ENCODE data around the gene LPCAT3.
A peak's percentile ranks its signal among the peaks of the same experiment; 100 is the strongest.
"Not testable (repeated sequence)": the region's sequence is repeated elsewhere in the genome, so short reads cannot be mapped to it uniquely, and the experiment has no call there.

Gene LPCAT3, protein sequence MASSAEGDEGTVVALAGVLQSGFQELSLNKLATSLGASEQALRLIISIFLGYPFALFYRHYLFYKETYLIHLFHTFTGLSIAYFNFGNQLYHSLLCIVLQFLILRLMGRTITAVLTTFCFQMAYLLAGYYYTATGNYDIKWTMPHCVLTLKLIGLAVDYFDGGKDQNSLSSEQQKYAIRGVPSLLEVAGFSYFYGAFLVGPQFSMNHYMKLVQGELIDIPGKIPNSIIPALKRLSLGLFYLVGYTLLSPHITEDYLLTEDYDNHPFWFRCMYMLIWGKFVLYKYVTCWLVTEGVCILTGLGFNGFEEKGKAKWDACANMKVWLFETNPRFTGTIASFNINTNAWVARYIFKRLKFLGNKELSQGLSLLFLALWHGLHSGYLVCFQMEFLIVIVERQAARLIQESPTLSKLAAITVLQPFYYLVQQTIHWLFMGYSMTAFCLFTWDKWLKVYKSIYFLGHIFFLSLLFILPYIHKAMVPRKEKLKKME

DNA sequence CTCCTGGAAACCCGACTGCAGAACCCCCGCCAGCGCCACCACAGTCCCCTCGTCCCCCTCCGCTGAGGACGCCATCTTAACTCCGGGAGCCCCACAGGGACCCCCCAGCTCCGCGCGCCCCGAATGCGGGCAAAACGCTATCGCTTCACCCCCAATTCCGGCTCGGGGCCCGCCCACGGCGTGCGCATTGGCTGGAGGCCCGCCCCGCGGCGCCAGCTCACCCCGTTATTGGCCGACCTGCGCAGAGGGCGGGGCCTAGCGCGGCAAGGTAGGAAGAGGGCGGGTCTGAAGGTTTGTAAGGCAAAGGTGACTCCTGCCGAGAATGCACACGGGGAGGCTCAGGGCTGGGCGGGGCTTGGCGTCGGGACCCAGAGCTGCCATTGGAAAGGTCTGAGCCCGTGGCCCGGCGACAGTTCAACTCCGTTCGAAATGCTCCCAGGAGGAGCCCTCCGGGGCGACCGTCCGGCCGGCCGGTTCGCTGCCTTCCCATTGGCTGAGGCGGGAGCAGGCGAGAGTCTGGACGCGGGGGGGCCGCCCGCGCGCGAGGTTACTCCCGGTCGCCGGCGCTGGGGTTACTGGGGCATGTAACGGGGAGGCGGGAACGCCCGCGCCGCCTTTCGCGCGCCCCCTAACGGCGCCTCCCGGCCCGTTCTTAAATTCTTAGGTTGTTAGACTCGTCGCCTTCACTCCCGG, at the start of gene LPCAT3:
TSS of gene LPCAT3 (minus strand) at position 127 of the 693 bp plus-strand sequence. CDS start at position 75, 52 bp downstream.
- intact Hi-C loops (cut with DNase I) = loop anchor here (1.0 to 5.0 kb wide), 2 partner anchors 48 to 74 kb away; partner anchors contain the start of genes C1R, EMG1 and PHB2
- DNase-seq = peak; percentile 93 to 100 (median 98)

DNA sequence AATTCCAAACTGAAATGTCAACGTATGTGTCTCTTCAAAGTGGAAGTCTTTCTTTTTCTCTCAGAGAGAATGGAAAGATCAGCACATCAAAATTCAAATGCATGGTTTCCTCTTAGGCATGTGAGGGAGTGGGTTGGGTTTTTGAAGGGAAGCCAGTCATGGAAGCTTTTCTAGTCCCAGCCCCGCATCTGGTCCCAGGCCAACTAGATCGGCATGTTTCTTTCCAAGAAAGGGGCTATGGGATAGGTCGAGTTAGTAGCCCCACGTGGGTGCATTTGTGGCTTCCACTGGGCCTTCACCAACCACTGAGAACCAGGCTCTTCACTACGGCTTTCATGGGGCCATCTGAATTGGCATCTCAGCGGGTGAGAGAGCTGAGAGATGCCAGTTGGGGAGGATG, 48.8 kb upstream of the LPCAT3 start:
- DNase-seq = no peak
- intact Hi-C loops (cut with DNase I) = no loop called here

DNA sequence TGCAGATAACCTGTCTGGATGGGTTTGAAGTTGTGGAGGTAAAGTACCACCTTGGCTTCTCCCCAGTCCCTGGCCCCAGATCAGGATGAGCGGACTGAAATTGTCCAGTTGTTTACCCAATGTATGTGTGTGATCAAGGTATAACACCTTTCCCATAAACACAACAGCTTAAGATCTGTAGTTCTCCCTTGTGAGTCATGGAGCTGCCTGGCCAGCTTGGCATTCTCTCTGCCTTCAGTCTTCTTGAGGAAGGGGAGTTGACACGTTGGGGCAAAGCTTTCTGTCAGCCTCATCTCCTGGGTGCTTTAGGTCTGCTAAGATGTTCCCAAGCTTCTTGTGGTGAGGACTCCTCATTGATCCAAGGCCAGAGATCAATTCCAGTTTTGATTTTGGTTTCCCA, 48.3 kb upstream of the LPCAT3 start:
- intact Hi-C loops (cut with DNase I) = no loop called here
- DNase-seq = no peak

DNA sequence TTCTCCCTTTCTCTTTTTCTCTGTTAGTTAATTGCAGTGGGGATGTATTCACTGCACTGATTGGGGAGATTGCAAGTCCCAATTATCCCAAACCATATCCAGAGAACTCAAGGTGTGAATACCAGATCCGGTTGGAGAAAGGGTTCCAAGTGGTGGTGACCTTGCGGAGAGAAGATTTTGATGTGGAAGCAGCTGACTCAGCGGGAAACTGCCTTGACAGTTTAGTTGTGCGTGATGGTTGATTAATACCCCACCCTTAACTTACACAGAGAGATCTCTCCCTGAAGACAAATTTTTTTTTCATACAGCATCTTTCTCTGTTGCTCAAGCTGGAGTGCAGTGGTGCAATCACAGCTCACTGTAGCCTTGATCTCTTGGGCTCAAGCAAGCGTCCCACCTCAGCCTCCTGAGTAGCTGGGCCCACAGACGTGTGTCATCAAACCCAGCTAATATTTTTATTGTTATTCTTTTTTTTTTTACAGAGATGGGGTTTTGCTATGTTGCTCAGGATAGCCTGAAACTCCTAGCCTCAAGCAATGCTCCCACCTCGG, 46.9 kb upstream of the LPCAT3 start:
- intact Hi-C loops (cut with DNase I) = no loop called here
- DNase-seq = no peak

DNA sequence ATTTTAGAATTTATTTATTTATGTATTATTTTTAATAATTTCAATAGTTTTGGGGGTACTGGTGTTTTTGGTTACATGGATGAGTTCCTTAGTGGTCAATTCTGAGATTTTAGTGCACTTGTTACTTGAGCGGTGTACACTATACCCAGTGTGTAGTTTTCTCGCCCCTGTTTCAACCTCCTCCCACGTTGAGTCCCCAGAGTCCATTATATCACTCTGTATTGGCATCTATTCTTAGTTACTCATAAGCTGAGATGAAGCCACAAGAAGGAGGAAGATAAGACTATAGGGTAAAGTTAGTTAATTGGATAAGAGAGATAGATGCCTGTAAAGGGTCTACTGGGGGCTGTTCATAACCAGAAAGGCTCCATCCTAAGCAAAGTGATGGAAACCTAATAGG, 46.2 kb upstream of the LPCAT3 start:
- no peak for DNase-seq
- intact Hi-C loops (cut with DNase I) = no loop called here

DNA sequence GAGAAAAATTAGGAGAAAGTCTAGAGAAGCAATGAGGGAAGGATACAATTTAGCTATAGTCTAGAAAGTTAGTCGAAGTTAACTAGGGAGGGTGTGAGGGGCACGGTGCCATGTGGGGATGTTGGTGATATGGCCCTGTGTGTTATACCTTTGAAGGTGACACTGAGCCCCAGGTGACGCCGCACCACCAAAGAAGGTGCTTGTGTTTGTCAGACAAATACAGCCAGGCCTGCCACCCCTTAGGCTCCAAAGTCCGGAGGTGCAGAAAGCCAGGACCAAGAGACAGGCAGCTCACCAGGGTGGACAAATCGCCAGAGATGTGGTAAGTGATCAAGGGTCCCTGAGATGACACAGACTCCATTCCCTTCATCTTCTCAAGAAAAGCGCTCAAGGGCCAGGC, 43.3 kb upstream of the LPCAT3 start:
- intact Hi-C loops (cut with DNase I) = no loop called here
- DNase-seq = no peak

DNA sequence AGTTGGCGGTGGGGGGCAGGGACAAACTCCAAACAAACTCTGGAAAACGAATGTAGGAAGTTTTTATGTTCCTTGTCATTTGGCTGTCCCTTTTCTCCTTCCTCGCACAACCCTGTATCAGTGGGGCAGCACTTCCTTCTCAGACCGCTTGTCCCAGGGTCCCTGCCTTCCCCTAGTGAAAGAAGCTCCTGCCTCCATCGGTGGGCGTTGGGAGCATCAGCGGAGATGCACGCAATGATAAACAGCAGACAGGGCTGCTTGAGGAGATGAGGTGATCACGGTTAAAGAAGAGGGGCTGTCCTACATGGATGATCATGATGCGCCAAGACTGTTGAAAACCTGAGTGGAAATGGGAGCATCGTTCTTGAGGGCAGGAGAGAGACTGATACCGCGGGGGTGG, 42.9 kb upstream of the LPCAT3 start:
- no peak for DNase-seq
- intact Hi-C loops (cut with DNase I) = no loop called here

DNA sequence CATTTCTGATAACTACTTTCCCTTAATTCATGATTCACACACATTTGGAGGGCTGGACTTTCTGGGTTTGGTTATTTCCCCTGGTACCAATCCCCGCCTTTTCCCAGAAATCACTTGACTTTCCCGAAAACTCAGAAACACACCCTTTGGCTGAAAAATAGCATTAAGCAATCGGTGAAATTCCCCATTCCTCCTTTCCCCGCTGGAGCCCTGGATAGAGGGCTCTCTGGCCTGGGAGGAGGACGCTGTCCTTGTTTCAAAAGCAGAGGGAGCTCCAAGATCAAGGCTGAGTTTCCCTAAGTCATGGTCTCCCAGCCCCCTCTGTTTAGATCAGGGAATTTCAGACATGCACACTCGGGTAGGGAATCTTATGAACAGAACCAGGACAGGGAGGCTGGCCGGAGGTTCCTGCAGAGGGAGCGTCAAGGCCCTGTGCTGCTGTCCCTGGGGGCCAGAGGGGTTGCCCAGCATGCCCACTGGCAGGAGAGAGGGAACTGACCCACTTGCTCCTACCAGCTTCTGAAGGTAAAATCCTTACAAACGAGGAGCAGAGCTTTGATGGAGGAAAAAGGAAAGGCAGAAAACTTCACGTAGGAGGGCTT, 42.2 kb upstream of the LPCAT3 start, which contains the start of gene C1S:
TSS of gene C1S (plus strand) at position 366 of the 602 bp plus-strand sequence. CDS start 1,195 bp downstream, outside the sequence.
- intact Hi-C loops (cut with DNase I) = no loop called here
- peak in 2 of 10 donors; percentile 8 to 10 for DNase-seq

DNA sequence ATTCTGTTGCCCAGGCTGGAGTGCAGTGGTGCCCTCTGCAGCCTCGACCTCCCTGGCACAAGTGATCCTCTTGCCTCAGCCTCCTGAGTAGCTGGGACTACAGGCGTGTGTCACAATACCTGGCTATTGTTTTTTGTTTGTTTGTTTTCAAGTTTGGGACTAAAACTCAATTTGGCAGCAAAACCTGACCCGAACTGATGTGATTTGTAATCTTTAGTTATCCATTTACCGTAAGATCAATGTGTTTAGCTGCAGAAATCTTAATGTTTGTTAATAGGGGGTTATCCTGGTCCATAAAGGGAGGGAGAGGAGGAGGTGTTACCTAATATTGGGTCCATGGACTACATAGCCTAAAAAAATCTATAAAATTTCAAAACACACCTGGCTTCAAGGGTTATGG, 41.5 kb upstream of the LPCAT3 start:
- DNase-seq = no peak
- intact Hi-C loops (cut with DNase I) = no loop called here

DNA sequence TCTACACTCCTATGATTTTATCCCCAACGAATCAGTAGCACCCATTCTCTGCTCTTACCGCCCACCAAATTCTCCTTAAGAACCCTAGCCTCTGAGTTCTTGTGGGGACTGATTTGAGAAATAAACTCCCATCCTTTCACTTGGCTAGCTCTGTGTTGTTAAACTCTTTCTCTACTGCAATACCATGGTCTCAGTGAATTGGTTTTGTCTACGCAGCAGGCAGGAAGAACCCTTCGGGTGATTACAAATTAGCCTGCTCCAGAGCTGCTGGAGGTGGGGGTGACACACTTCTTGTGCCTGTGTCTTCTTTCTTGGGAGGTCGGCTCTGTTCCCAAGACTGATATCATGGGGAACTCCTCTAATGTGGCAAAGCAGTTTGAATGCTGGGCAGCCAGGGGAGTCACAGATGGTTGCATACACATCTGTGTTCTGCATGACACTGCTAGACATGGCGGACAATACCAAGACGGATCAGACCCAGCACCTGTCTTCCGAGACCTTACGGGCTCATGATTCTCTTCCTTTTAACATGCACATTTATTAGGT, 40.6 kb upstream of the LPCAT3 start:
- intact Hi-C loops (cut with DNase I) = no loop called here
- no peak for DNase-seq

DNA sequence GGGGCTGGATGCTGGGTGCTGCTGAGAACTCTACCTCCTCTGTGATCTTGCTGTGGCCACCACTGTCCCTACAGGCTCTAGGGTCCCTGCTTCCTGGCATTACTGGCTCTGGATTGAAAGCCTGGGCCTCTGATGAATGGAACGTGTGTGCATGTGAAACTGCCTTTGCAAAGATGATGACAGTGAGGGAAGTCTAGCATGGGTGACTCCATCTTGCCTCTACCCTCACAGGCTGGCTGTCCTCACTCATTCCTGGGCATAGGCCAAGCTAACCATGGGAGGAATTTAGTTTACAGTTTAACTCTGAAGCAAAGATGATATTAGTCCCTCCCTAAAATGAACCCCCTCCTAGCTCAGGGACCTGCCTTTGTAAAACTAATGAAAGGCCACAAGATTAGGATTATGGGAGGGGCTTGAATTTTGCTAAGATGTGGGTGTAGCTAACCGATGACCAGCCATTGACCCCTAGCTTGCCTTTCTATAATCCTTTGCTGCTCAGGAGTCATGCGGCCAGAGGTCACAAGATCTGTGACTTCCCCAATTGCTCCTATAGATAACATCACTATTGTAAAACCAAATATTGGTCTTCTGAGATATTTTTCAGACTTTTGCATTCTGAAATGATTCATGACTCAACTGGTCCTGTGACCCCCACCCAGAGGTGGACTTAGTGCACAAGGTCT, 40.0 kb upstream of the LPCAT3 start:
- intact Hi-C loops (cut with DNase I) = no loop called here
- no peak for DNase-seq

DNA sequence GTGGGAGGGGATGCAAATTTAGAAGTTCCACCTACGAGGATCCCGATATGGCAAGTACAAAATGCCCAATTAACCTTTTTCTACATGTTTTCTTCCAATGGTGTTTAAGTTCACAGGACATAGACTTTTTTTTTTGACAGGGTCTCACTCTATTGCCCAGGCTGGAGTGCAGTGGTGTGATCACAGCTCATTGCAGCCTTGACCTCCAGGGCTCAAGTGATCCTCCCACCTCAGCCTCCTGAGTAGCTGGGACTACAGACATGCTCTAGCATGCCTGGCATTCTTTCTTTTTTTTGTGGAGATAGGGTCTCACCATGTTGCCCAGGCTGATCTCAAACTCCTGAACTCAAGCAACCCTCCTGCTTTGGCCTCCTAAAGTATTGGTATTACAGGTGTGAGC, 37.5 kb upstream of the LPCAT3 start:
- intact Hi-C loops (cut with DNase I); DNase-seq: not testable (repeated sequence)

DNA sequence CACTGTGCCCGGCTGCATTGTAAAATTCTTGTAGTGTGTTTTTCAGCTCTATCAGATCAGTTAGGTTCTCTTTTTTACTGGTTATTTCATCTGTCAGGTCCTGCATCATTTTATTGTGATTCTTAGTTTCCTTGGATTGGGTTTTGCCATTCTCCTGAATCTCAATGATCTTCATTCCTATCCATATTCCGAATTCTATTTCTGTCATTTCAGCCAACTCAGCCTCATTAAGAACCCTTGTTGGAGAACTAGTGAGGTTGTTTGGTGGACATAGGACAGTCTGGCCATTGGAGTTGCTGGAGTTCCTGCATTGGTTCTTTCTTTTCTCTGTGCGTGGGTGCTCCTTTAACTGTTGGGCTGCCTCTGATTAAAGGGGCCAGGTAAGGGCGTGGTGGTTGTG, 36.6 kb upstream of the LPCAT3 start:
- intact Hi-C loops (cut with DNase I) = no loop called here
- no peak for DNase-seq

DNA sequence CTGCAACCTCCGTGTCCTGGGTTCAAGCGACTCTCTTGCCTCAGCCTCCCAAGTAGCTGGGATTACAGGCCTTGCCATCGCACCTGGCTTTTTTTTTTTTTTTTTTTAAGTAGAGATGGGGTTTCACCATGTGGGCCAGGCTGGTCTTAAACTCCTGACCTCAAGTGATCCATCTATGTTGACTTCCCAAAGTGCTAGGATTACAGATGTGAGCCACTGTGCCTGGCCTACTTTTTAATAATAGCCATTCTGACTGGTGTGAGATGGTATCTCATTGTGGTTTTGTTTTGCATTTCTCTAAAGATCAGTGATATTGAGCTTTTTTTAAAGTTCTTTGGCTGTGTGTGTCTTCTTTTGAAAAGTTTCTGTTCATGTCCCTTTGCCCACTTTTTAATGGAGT, 31.7 kb upstream of the LPCAT3 start:
- DNase-seq; intact Hi-C loops (cut with DNase I): not testable (repeated sequence)

DNA sequence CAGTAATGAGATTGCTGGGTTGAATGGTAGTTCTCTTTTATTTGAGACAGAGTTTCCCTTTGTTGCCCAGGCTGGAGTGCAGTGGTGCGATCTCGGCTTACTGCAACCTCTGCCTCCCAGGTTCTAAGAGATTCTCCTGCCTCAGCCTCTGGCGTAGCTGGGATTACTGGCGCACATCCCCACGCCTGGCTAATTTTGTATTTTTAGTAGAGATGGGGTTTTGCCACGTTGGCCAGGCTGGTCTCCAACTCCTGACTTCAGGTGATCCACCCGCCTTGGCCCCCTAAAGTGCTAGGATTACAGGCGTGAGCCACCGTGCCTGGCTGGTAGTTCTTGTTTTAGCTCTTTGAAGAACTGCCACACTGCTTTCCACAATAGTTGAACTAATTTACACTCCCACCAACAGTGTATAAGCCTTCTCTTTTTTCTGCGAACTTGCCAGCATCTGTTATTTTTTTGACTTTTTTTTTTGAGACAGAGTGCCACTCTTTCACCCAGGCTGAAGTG, 31.2 kb upstream of the LPCAT3 start:
- DNase-seq = peak in 1 of 10 donors; percentile 41
- intact Hi-C loops (cut with DNase I) = not testable (repeated sequence)

DNA sequence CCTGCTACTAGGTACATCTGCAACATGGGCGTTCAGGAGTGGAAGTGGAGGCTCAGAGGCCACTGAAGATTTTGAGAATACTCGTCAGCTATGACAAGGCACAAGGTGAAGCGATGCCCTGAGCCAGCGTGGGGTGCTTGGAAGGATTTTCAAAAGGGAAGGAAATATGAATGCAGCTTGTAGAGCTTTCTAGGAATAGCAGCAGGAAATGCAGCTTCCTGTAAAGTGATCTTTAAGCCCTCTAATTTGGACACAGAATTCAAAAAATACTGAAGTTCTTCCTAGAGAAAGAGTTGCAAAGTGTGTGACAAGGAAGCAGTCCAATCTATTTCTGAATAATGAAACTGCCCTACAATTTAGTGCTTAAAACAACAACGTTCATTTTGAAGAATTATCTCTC, 29.0 kb upstream of the LPCAT3 start:
- intact Hi-C loops (cut with DNase I) = no loop called here
- DNase-seq = no peak

DNA sequence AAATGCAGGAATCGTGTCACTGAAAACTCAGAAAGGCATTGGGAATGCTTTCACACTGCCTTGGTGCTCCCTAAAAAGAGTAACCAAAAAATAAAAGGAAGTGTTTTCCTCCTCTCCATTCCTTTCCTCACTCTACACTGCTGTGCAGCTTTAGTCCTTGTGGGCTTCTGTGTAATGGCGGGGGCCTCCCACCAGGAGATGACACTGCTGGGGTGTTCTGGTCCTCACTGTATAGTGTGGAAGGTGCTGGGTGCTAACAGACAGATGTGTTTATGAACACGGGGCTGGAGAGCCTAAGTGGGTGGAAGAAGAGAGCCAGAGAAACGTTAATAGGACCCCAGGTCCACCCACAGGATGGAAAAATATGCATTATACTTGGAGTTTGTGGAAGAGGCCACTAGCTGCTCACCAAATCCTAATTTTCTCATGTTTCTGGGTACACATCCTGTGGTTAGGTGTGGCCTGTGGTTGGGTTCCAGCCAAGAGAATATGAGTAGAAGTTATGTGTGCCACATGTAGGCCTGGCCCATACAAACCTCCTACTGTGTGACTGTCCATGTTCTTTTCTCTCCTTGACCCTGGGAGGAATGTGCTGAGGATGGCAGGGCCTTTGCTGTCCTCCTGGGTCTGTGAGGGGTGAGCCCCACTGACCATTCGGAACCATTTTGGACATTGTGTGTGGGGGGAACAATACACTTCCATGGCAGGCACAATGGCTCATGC, 28.3 kb upstream of the LPCAT3 start:
- intact Hi-C loops (cut with DNase I) = no loop called here
- no peak for DNase-seq

DNA sequence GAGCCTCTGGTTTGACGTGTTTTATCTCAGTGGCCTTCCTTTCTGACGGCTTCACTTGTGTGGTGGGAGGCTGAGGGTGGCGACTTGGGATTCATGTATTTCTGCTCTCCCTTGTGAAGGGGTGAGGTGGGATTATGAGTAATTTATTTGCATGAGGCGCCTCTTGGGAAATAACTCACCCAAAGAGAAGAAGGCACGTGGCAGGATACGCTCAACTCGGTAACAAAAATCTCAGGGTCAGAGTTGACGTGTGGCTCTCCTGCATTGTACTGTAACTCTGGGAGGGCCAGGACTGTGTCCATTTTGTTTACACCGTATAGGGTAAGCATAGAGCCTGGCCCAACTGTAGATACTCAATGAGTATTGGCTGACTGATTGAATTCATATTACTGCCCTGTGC, 27.6 kb upstream of the LPCAT3 start:
- DNase-seq = no peak
- intact Hi-C loops (cut with DNase I) = no loop called here

DNA sequence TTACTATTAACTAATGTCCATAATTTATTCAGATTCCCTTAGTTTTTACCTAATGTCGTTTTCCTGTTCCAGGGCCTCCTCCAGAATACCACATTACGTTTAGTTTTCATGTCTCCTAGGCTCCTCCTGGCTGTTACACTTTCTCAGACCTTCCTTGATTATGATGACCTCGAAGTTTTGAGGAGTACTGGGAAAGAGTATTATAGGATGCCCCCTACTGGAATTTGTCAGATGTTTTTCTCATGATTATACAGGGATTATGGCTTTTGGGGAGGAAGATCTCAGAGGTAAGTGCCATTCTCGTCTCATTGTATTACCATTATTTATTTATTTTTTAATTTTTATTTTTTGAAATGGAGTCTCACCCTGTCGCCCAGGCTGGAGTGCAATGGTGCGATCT, 24.6 kb upstream of the LPCAT3 start:
- DNase-seq = no peak

More for the DNA sequence above, 24.6 kb upstream of the LPCAT3 start:
- intact Hi-C loops (cut with DNase I) = no loop called here

Data from posterior cingulate gyrus (tissue), 11 donors.